Calu3 (cell line): ENCODE measurements around the gene OOEP. TPM values are rescaled to one million over a fixed set of nuclear protein-coding genes. Genes with fewer than 3 reads are reported as not detected.
"Not testable (repeated sequence)": the region's sequence is repeated elsewhere in the genome, so short reads cannot be mapped to it uniquely, and the experiment has no call there.

Experiments
- BruUV-seq: library from RNA; stranded (reverse); fragments of 400-500 nt; replicated peaks from 2 replicates; lab custom pipeline; 2021; lab: Mats Ljungman, UMichigan
- CTCF ChIA-PET: fragments of 300-600 bp; sonication (Branson Sonifier 250); formaldehyde crosslinking; loops from one replicate; lab custom pipeline; 2022; ENCODE audit warnings: antibody characterized with exemption; lab: Charles Lee
- DNase-seq: peaks from one replicate; pipeline ENCODE4 v3.0.0; 2022
- H3K27ac Mint-ChIP-seq: one replicate; pipeline ENCODE4 v1.8.0; 2022; ENCODE audit warnings: mixed read lengths; ENCODE audit not compliant: unreplicated experiment
- H3K27me3 Mint-ChIP-seq: one replicate; pipeline ENCODE4 v1.8.0; 2022; ENCODE audit warnings: mixed read lengths; ENCODE audit not compliant: unreplicated experiment
- H3K36me3 Mint-ChIP-seq: one replicate; pipeline ENCODE4 v1.8.0; 2022; ENCODE audit warnings: mild to moderate bottlenecking, moderate library complexity, mixed read lengths; ENCODE audit not compliant: insufficient read depth, unreplicated experiment
- H3K4me1 Mint-ChIP-seq: one replicate; pipeline ENCODE4 v1.8.0; 2022; ENCODE audit warnings: mild to moderate bottlenecking, low read depth, mixed read lengths; ENCODE audit not compliant: unreplicated experiment
- H3K4me3 Mint-ChIP-seq: one replicate; pipeline ENCODE4 v1.8.0; 2022; ENCODE audit warnings: mild to moderate bottlenecking, low read depth, moderate library complexity, mixed read lengths; ENCODE audit not compliant: unreplicated experiment
- H3K9me3 Mint-ChIP-seq: one replicate; pipeline ENCODE4 v1.8.0; 2022; ENCODE audit warnings: low read depth, mixed read lengths; ENCODE audit not compliant: unreplicated experiment
- intact Hi-C: fragments of 100-400 bp; cut with micrococcal nuclease; formaldehyde crosslinking; loops from one replicate; pipeline ENCODE4 v1.10.0; 2022; ENCODE audit not compliant: unreplicated experiment
- total RNA-seq: library from RNA; stranded (reverse); gene quantifications from 2 replicates; pipeline ENCODE4 v1.2.3, GENCODE V29; 2022
- TF ChIP-seq, protein P1 (sequence below): fragments of 200-600 bp; IDR thresholded peaks from one replicate; pipeline ENCODE4 v1.8.0; 2022; ENCODE audit warnings: antibody characterized with exemption; ENCODE audit not compliant: unreplicated experiment

OOEP gene
- total RNA-seq, 1 experiment from 2014 or later = 7.1 TPM

DNA sequence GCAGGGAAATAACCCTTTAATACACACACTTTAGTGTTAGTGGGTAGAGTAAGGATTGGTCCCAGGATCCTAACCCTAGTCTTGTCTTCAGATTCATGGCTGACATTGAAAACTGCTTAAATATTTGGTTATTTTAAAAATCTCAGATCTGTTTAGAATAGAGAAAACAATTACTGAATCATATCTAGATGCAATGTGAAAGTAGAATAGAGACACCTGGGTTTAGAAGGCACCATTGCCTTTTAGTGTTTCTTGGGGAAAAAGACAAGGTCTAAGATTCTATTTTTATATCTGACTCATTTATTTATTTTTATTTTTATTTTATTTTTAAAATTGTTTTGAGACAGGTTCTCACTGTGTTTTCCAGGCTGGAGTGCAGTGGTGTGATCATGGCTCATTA lies 31.0 kb upstream of the OOEP start:
- Mint-ChIP-seq H3K4me3 (no peak overlapping the region), H3K27me3 (no peaks in the 10 kb centered on the region), H3K9me3 (no peaks in the 10 kb centered on the region), H3K36me3 (peaks cover 13% of the 10 kb centered on the region), H3K4me1 (no peaks in the 10 kb centered on the region), H3K27ac (no peak overlapping the region)
- no peak for DNase-seq
- intact Hi-C loops = no loop called here
- TF ChIP-seq, protein P1, sequence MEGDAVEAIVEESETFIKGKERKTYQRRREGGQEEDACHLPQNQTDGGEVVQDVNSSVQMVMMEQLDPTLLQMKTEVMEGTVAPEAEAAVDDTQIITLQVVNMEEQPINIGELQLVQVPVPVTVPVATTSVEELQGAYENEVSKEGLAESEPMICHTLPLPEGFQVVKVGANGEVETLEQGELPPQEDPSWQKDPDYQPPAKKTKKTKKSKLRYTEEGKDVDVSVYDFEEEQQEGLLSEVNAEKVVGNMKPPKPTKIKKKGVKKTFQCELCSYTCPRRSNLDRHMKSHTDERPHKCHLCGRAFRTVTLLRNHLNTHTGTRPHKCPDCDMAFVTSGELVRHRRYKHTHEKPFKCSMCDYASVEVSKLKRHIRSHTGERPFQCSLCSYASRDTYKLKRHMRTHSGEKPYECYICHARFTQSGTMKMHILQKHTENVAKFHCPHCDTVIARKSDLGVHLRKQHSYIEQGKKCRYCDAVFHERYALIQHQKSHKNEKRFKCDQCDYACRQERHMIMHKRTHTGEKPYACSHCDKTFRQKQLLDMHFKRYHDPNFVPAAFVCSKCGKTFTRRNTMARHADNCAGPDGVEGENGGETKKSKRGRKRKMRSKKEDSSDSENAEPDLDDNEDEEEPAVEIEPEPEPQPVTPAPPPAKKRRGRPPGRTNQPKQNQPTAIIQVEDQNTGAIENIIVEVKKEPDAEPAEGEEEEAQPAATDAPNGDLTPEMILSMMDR = no peak
- no TSS peak for BruUV-seq
- CTCF ChIA-PET = no interaction called here

DNA sequence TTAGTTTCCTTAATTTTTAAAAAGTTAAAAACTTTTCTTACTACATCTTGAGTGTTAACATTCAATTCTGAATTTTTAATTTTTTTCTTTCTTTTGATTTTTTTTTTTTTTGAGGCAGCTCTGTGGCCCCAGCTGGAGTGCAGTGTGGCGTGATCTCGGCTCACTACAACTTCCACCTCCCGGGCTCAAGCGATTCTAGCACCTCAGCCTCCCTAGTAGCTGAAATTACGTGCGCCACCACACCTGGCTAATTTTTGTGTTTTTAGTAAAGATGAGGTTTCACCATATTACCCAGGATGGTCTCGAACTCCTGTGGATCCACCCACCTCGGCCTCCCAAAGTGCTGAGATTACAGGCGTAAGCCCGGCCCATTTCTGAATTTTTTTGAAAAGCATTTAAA lies 26.2 kb upstream of the OOEP start:
- H3K27ac Mint-ChIP-seq = no peak overlapping the region
- peak overlapping the region; percentile 92 for H3K4me3 Mint-ChIP-seq
- CTCF ChIA-PET = no interaction called here
- H3K36me3 Mint-ChIP-seq = peaks cover 24% of the 10 kb centered on the region
- intact Hi-C loops = no loop called here
- BruUV-seq = no TSS peak
- no peaks in the 10 kb centered on the region for H3K27me3 Mint-ChIP-seq
- DNase-seq = no peak
- TF ChIP-seq, protein P1 = no peak
- peaks cover 7% of the 10 kb centered on the region for H3K4me1 Mint-ChIP-seq
- no peaks in the 10 kb centered on the region for H3K9me3 Mint-ChIP-seq

DNA sequence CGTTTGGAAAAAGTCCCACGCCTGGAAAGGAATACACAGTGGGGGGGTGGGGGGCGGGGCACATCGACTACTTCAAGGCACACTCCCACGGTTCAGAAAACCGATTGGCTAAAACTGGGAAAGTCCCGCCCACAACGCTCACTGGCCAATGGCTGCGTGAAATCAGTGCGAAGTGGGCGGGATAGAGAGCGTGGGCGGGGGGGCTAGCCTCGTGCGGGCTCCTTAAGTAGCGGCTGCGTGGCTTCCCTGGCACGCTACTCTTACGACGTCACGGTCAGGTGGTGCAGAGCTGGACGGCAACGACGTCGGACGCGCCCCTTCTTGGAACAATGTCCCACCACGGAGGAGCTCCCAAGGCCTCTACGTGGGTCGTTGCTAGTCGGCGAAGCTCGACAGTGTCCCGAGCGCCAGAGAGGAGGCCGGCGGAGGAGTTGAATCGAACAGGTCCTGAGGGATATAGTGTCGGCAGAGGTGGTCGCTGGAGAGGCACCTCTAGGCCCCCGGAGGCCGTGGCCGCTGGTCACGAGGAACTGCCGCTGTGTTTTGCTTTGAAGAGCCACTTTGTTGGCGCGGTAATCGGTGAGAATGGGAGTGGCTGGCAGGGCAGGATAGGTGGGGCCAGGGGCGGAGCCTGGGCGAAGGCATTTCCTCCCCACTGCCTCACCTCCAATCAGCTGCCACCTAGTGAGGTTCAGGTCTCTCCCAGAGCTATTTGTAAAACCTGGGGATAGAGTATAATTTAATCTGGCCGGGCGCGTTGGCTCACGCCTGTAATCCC lies 25.1 kb upstream of the OOEP start, which contains the start of gene DDX43:
DDX43 (plus strand) TSS at position 252 of the 778 bp plus-strand sequence; CDS start at position 330, 78 bp downstream.
- TF ChIP-seq, protein P1 = no peak
- no TSS peak for BruUV-seq
- Mint-ChIP-seq H3K27me3 (no peaks in the 10 kb centered on the region), H3K36me3 (peaks cover 24% of the 10 kb centered on the region), H3K4me3 (peak within 1 kb of the TSS; percentile 92), H3K27ac (peak within 1 kb of the TSS; percentile 98), H3K9me3 (no peaks in the 10 kb centered on the region), H3K4me1 (peaks cover 7% of the 10 kb centered on the region)
- intact Hi-C loops = no loop called here
- peak; percentile 94 for DNase-seq
- CTCF ChIA-PET = interaction anchor here (0.6 to 1.3 kb wide), 4 partner anchors 56 to 774 kb away, joined by 4 to 7 read pairs (median 6); partner anchors contain the start of gene EEF1A1

DNA sequence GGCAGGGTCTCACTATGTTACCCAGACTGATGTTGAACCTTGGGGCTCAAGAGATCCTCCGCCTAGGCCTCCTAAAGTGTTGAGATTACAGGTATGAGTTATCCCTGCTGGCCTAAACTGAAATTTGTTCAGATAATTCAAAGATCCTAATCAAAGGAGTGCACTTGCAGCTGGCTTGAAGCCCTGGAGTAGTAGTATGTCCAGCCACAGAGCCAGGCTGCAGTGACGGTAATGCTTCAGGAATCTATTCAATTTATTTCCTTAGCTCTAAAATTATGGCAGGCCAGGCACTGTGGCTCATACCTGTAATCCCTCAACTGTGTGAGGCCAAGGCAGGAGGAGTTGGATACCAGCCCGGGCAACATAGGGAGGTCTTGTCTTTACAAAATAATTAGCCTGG lies 23.6 kb upstream of the OOEP start:
- CTCF ChIA-PET = no interaction called here
- Mint-ChIP-seq H3K4me3 (peak overlapping the region; percentile 92), H3K27me3 (no peaks in the 10 kb centered on the region), H3K27ac (peak overlapping the region; percentile 98), H3K36me3 (peaks cover 34% of the 10 kb centered on the region), H3K9me3 (no peaks in the 10 kb centered on the region), H3K4me1 (peaks cover 15% of the 10 kb centered on the region)
- no TSS peak for BruUV-seq
- intact Hi-C loops = no loop called here
- TF ChIP-seq, protein P1 = no peak
- DNase-seq = no peak

DNA sequence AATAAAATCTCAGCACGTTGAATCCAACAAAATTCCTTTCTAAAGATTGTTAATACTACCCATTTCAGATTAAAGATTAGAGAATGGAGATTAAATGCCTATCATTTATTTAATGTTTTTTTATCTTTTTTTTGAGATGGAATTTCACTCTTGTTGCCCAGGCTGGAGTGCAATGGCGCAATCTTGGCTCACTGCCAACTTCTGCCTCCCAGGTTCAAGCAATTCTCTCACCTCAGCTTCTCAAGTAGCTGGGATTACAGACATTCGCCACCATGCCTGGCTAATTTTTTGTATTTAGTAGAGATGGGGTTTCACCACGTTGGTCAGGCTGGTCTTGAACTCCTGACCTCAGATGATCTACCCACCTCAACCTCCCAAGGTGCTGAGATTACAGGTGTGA lies 22.5 kb upstream of the OOEP start:
- H3K9me3 Mint-ChIP-seq, H3K27me3 Mint-ChIP-seq, H3K27ac Mint-ChIP-seq, H3K4me3 Mint-ChIP-seq, intact Hi-C loops, CTCF ChIA-PET, DNase-seq, BruUV-seq: not testable (repeated sequence)
- Mint-ChIP-seq H3K4me1 (peaks cover 15% of the 10 kb centered on the region), H3K36me3 (peaks cover 34% of the 10 kb centered on the region)
